Activated gamma-delta T cell treated with Interleukin-2 at 50 U/mL for 16 hours (primary cell): Measurements from ENCODE around the gene FCGR3B.
"Not testable (repeated sequence)": the region's sequence is repeated elsewhere in the genome, so short reads cannot be mapped to it uniquely, and the experiment has no call there.

Experiments used
- DNase-seq: peaks from one replicate; pipeline ENCODE4 v3.0.0-alpha.2; 2020

FCGR3B gene

GRCh38 chr1:161605024-161605423 is 26.0 kb downstream of the FCGR3B start:
- DNase-seq, result not testable (repeated sequence)

DNA sequence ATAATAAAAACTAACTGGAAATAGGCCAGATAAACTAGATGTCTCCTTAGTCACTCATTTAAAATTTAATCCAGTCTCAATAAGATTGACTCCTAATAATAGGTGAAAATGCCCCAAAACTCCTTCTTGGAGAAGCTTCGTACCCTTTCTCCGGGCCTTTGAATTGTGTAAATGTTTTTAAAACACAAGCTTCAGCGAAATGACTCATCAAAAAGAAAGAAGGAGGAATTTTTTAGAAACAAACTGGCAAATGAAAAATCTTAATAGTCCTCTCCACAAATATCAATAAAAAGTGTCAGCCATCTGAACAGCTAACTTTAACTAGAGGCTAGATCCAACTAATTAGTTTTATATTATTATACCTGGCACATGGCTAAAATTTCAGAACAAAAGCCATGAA is 33.9 kb downstream of the FCGR3B start:
- DNase-seq, result not testable (repeated sequence)

DNA sequence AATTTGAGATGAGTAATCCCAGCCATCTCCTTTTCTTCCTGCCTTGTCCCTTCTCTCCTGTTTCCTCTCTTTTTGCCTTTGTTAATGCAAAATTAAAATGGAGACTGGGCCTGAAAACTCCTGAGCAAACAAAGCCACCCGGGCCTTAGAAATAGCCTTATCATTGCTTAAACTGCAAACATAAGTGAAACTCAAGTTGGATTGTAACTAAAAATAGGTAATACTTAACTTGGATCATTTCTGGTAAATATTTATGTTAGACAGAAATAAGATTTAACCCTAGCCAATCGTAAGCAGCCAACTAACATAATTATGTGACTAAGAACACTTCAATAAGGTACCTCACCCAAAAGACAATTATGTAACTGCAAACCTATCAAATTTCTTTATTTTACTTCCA is 35.4 kb downstream of the FCGR3B start:
- DNase-seq, result not testable (repeated sequence)

GRCh38 chr1:161595173-161595572 is 35.8 kb downstream of the FCGR3B start:
- not testable (repeated sequence) for DNase-seq

- not testable (repeated sequence) for DNase-seq
These were observed 36.5 kb downstream of the FCGR3B start for GRCh38 chr1:161594269-161594984.

DNA sequence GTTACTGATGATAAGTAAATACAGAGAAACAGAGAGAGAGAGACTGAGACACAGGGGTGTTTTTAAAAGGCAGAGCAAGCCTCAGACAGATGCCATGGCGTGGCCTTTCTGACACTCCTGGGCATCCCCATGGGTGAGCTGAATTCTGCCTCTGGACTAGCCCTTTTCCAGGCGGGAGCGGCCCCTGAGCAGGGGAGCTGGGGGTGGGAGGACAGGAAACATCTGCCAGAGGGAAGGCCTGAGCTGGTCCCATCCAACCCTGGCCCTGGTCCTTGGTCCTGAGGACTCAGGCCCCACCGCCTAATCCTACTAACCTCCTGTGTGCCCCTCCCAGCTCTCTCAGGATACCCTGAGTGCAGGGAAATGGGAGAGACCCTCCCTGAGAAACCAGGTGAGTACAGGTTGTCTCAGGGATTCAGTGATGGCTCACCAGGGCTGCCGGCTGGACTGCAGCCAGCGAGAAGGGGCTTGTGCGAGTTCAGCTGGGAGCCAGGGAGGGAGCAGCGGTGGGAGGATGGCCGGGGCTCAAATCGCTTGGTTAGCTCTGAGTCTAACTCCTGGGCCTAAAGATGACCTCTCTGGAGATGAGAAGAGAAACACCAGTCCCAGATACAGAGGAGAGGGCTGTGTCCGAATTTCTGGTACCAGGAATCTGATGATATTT is 37.8 kb downstream of the FCGR3B start:
- DNase-seq, result not testable (repeated sequence)

DNA sequence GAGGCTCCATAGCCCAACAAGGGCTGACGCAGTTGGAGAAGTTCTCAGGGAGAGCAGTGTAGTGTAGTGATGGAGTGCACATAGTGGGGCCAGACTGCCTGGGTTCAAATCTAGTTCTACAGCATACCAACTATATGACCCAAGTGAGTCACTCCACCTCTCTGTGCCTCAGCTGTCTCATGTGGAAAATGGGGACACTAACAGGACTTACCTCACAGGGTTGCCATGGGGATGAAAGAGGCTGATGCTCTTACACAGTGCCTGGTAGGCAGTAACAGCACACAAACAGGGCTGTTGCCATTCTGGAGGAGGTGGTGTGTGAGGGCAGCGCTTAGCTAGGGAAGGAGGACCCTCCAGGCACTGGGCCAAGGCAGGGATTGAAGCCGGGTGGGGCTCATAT is 38.4 kb downstream of the FCGR3B start:
- not testable (repeated sequence) for DNase-seq

DNA sequence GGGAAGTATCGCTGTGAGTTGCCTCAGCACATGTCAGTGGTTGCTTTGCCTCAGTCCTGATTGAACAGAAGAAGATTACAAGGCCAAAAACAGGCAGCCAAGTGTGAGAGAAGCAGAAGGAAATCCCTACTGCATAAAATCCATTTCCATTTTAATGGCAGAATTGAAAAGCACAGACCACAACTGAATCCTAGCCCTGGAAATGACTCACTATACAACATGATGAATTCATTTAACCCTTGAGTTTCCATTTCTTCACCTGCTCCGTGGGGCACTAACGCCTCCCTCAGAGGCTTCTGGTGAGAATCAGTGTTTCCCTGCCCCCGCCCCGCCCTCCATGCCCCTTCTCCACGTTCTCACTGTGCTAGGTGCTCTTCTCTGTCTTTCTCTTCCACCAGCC is 41.1 kb downstream of the FCGR3B start:
- DNase-seq, result not testable (repeated sequence)

DNA sequence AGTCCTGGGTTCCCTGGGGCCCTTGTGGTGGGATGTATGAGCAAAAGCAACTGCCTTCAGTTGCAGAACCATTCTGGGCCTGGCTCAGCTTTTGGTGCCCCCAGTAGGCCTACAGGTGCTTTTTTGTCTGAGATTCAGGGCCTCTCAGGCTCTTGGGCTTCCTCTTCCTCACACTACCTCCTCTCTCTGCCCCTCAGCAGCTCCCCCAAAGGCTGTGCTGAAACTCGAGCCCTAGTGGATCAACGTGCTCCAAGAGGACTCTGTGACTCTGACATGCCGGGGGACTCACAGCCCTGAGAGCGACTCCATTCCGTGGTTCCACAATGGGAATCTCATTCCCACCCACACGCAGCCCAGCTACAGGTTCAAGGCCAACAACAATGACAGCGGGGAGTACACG is 41.6 kb downstream of the FCGR3B start:
- DNase-seq, result not testable (repeated sequence)

DNA sequence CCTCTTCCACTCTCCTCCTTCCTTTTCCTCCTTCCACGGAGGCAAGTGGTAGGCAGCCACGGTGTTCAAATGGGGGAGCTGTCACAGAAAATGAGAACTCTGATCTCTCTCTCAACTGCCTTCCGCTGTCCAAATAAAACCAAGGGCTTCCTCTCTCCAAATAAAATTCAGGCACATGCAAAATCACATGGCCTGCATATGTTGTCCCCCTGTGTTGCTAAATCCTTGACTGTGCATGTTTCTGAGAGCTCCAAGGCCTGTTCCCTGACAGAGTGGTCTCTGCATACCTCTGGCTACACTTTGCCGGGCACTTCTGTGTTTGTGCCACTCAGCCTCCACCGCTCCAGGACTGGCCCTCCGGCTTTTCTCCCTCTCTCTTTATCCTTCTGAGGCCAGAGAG is 42.4 kb downstream of the FCGR3B start:
- DNase-seq, result not testable (repeated sequence)

- not testable (repeated sequence) for DNase-seq
These were observed 48.1 kb downstream of the FCGR3B start for GRCh38 chr1:161582882-161583281.

- not testable (repeated sequence) for DNase-seq
These were observed 50.0 kb downstream of the FCGR3B start for GRCh38 chr1:161580879-161581537.

DNA sequence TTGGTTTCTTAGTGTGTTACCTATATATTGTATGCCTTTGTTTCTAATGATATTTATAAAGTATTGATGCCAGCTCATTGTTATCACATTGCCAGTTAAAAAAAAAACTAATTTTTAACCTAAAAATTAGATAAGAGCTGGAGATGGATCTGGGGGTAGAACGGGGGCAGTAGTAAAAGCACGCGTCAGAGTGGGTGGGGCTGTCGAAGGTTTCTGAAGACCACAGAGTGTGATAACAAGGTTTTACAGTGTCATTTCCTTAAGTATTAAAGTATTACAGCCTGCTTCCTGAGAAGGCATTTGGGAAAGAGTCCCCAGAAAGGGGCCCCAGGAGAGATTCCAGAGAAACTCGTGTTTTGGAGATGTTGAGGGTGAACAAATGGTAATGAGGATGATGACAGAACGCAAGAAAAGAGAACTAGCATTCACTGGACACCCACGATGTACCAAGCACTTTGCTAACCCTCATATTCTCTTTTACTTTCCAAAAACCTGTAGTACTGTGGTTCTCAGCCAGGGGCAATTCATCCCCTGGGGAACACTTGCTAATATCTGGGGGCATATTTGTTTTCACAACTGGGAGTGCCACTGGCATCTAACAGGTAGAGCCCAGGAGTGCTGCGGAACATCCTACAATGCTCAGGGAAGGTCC is 51.0 kb downstream of the FCGR3B start:
- not testable (repeated sequence) for DNase-seq

- not testable (repeated sequence) for DNase-seq
These were observed 54.3 kb downstream of the FCGR3B start for GRCh38 chr1:161576676-161577075.
